Urinary bladder (tissue), 4 donors: ENCODE data around the gene WNT10A. TPM values are rescaled to one million over a fixed set of nuclear protein-coding genes. Genes with fewer than 3 reads are reported as not detected.
"Not testable (repeated sequence)": the region's sequence is repeated elsewhere in the genome, so short reads cannot be mapped to it uniquely, and the experiment has no call there.

Source experiments
- DNase-seq: peaks from one replicate; pipeline ENCODE4 v3.0.0-alpha.2; 2015; ENCODE audit errors: extremely low spot score
- H3K27ac ChIP-seq: one replicate; pipeline ENCODE4 v1.5.1; 2013; ENCODE audit warnings: low read depth, mild to moderate bottlenecking, moderate library complexity
- H3K36me3 ChIP-seq: one replicate; pipeline ENCODE4 v1.6.1; 2013; ENCODE audit warnings: mild to moderate bottlenecking, moderate library complexity; ENCODE audit not compliant: insufficient read depth
- H3K4me1 ChIP-seq: one replicate; pipeline ENCODE4 v1.6.1; 2013; ENCODE audit warnings: mild to moderate bottlenecking, moderate library complexity; ENCODE audit not compliant: insufficient read depth
- H3K4me3 ChIP-seq: one replicate; pipeline ENCODE4 v1.5.1; 2013; ENCODE audit warnings: low read depth, low read length
- WGBS: extraction: QIAGEN DNeasy Blood & Tissue Kit; methylation state at CpG from one replicate; pipeline ENCODE4 v1.1.7; 2013; 5-methylcytosine and 5-hydroxymethylcytosine counted together
- polyA plus RNA-seq: library from polyadenylated mRNA; stranded (reverse); fragments of 200-250 nt; gene quantifications from one replicate; pipeline ENCODE4 v1.2.3, GENCODE V29; 2013
- total RNA-seq: library from RNA; depleted of rRNA; stranded (reverse); fragments of >200 nt; gene quantifications from one replicate; pipeline ENCODE4 v1.2.3, GENCODE V29; 2014
- donor health status: healthy with polysubstance abuse.
- donor health status: healthy.

The WNT10A gene
- total and polyA plus RNA-seq, 2 donors, result 1.2 to 1.9 TPM

DNA sequence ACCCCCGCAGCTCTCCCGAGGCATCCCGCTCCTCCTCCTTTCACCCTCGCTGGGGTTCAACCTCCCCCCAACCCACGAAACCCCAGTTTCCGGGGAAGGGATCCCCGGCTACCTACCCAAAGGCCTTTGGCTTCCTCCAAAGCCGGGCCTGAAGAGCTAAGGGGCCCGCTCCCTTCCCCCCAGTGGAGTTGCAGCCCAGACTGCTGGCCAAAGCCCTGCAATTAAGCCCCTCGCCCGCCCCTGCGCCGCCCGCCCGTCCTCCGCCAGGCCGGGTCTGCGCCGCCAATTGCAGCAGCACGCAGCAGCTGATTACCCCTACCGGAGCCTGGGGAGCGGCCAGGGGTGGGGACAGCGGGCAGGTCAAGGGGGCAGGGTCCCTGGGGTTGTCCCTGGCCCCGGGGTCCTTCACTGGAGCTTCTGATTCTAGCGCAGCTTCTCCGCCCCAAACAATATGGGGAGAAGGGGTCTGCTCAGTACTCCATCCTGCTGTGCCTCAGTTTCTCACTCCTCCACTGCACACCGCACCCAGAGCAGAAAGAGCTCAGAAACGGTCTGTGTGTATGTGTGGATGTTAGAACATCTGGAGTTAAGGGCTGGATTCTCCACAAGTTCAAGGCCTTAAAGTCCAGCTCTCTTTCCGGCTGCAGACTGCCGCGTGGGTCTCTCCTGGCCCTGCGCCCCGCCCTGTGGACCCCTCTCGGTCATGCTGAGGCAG, 16.9 kb downstream of the WNT10A start:
- WGBS, result 6% methylated on average over 34 of the region's 34 CpGs
- peaks cover 2% of the 10 kb centered on the region for H3K4me1 ChIP-seq
- H3K27ac ChIP-seq, result no peak overlapping the region
- no peak for DNase-seq
- no peaks in the 10 kb centered on the region for H3K36me3 ChIP-seq
- H3K4me3 ChIP-seq, result no peak overlapping the region

DNA sequence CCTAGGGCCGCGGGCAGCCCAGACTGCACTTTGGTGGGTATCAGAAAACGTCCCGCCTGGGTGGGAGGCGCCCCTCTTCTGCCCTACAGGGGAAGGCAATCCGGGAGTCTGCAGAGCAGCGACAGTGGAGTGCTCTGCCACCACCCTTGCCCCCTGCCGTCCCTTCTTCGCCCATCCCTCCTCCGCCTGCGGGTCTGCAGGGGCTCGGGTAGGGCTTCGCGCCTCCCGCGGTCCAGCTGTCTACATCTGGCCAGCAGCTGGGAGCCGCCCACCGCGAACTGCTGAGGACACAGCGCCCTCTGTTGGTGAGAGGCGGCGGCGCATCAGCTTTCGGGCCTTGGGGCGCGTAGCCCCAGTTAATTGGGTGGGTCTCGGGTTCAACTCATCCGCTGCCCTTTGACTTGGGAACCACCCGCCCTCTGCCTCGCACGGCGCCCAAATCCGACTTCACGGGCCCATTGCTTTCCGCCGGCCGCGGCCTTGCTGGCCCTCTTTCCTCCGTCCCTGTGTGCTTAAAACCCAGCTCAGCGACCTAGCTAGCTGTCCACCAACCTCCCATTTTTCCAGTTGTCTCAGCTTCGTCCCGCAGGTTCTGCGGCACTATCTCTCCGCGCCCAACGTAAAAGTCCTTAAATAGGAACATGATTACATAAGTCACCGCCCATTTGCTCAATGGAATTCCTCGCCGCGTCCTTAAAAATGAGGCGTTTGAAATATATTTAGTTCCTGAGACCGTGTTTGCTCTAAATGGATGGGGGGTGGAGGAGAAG, 17.6 kb downstream of the WNT10A start:
- WGBS, result 3% methylated on average over 52 of the region's 52 CpGs
- H3K36me3 ChIP-seq, result no peaks in the 10 kb centered on the region
- peaks cover 2% of the 10 kb centered on the region for H3K4me1 ChIP-seq
- H3K4me3 ChIP-seq, result no peak overlapping the region
- no peak overlapping the region for H3K27ac ChIP-seq
- no peak for DNase-seq

DNA sequence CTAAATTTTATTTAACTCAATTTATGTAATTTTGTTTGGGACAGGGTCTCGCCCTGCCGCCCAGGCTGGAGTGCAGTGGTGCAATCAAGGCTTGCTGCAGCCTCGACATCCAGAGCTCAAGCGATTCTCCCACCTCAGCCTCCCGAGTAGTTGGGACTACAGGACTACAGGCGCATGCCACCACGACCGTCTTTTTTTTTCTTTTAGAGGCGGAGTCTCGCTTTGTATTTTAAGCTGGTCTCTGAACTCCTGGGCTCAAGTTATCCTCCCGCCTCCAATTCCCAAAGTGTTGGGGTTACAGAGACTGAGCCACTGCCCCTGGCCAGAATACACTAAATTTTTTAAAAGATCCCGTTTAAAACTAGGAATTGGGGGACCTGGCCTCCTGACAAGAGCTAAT, 18.5 kb downstream of the WNT10A start:
- Histone ChIP-seq H3K4me1 (peaks cover 2% of the 10 kb centered on the region), H3K4me3 (no peak overlapping the region), H3K36me3 (no peaks in the 10 kb centered on the region), H3K27ac (no peak overlapping the region)
- DNase-seq, result no peak
- WGBS, result 33% methylated on average over 12 of the region's 12 CpGs

DNA sequence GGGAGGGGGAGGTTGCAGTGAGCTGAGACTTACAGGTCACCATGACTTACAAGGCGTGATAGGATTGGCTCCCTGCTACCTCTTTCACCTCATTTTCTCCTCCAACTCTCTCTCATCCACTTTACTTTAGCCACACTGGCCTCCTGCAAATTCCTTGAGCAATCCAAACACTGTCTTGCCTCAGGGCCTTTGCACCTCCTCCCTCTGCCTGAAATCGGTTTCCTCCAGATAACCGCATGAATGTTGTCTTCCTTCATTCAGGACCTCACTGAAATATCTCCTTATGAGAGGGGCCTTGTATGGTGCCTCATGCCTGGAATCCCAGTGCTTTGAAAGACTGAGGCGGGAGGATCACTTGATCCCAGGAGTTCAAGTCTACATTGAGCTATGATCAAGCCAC, 21.8 kb downstream of the WNT10A start:
- 86% methylated on average over 4 of the region's 4 CpGs for WGBS
- H3K4me3 ChIP-seq, result no peak overlapping the region
- no peak overlapping the region for H3K27ac ChIP-seq
- DNase-seq, result no peak
- no peaks in the 10 kb centered on the region for H3K4me1 ChIP-seq
- no peaks in the 10 kb centered on the region for H3K36me3 ChIP-seq

DNA sequence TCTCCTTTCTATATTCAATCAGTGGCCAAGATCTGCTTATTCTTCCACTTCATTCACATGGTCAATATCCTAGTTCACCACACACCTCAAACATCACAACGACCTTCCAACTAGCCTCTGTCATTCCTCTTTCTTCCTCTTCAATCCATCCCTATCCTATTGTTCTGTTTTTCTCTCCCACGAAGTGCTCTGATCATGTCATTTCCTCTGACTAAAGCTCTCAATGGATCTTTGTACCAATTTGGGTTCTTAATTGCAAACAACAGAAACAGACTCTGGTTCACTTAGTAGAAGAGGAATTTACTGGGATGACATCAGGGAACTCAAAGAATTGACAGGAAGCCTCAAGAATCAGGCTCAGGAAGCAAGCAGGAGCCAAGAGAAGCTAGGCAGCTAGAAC, 23.5 kb downstream of the WNT10A start:
- Histone ChIP-seq H3K27ac (no peak overlapping the region), H3K36me3 (no peaks in the 10 kb centered on the region), H3K4me3 (no peak overlapping the region), H3K4me1 (peaks cover 1% of the 10 kb centered on the region)
- WGBS, result 31% methylated on average over 2 of the region's 2 CpGs
- DNase-seq, result no peak

DNA sequence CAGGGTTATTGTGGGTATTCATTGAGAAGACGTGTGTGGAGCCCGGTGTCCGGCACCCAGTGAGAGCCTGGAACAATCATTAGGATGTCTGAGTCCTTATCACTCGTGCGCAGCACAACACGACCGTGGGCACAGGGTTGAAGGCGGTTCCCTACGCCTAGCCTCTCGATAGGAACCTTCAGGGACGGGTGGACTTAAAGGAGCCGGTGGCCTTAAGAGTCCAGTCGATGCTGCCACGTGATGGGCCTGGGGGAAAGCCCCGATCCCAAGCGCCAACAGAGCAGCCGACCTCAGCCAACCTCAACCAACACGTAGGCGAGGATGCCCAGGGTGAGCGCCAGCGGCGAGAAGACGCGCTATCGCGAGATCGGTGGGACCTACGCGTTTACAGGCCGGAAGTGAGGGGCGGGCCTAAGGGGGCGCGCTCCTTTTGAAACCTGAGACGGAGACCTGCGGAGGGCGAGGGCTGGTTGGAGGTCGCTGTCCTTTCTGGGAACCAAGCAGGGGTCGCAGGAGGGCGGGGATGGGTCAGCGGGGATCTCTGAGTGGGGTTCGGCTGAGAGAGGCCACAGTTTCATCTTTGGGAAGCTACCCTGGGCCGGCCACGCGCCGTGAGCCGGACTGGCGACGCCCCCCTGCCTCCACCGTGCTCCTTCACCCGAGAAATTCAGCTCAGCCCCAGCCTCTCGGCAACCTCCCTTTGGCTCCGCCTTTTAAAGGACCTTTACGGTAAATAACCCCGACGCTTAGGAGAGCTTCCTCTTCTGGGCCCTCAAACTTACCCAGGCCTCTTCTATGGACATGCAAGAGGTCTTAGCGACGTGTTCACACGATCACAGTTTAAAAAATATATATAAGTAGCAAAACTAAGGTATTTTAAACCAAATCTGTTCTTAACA, 28.3 kb downstream of the WNT10A start:
- Histone ChIP-seq H3K4me1 (peaks cover 2% of the 10 kb centered on the region), H3K27ac (no peak overlapping the region), H3K4me3 (peak overlapping the region; percentile 27), H3K36me3 (no peaks in the 10 kb centered on the region)
- DNase-seq, result peak; percentile 77
- WGBS, result 2% methylated on average over 58 of the region's 58 CpGs

DNA sequence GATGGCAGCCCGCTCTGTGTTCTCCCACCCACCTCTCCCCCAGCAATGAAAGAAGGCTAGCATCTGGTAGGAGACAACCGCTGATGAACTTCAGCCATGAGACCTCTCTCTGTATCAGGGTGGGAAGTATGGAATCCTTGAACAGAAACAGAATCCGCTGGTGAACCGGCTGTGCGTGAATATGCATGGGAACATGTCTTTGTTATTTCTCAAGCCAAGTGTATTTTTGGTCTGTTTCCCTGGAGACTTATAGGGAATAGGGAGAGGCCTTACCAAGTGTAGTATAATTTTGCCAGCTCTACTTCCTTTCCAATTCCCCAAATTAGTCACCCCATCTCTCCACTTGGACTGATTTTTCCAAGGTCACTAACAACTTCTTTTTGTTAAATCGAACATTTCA, 30.1 kb downstream of the WNT10A start:
- no peak overlapping the region for H3K27ac ChIP-seq
- no peak overlapping the region for H3K4me3 ChIP-seq
- DNase-seq, result no peak
- WGBS, result 93% methylated on average over 6 of the region's 6 CpGs
- H3K4me1 ChIP-seq, result peaks cover 2% of the 10 kb centered on the region
- H3K36me3 ChIP-seq, result no peaks in the 10 kb centered on the region

DNA sequence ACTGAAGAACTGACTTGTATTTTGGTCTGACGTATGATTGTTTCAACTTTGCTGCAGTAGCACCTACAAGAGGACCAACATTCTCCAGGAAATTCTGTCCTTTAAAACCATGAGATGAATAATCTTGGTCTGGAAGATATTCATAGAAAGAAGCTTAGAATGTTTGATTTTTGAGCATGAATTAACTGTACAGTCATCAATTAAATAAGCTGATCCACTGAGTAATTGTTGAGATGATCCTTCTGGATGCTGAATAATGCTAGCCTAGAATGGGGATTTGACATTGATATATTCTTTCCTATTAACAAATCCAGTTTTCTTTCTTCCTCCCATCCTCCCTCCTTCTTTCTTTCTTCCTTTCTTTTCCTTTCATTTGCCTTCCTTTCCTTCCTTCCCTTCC, 39.9 kb downstream of the WNT10A start:
- Histone ChIP-seq H3K36me3 (no peaks in the 10 kb centered on the region), H3K4me3 (no peak overlapping the region), H3K27ac (no peak overlapping the region), H3K4me1 (no peaks in the 10 kb centered on the region)
- DNase-seq, result no peak
- 84% methylated on average over 1 of the region's 1 CpG for WGBS

DNA sequence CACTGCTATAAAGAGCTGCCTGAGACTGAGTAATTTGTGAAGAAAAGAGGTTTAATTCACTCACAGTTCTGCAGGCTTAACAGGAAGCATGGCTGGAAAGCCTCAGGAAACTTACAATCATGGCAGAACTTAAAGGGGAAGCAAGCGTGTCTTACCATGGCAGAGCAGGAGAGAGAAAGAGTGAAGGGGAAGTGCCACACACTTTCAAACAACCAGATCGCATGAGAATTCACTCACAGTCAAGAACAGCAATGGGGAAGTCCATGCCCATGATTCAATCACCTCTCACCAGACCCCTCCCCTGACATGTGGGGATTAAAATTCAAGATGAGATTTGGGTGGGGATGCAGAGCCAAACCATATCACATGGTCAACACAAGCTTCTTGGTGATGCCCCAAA, 44.1 kb downstream of the WNT10A start:
- 86% methylated on average over 2 of the region's 2 CpGs for WGBS
- no peaks in the 10 kb centered on the region for H3K36me3 ChIP-seq
- no peak for DNase-seq
- H3K4me3 ChIP-seq, result no peak overlapping the region
- no peak overlapping the region for H3K27ac ChIP-seq
- no peaks in the 10 kb centered on the region for H3K4me1 ChIP-seq

DNA sequence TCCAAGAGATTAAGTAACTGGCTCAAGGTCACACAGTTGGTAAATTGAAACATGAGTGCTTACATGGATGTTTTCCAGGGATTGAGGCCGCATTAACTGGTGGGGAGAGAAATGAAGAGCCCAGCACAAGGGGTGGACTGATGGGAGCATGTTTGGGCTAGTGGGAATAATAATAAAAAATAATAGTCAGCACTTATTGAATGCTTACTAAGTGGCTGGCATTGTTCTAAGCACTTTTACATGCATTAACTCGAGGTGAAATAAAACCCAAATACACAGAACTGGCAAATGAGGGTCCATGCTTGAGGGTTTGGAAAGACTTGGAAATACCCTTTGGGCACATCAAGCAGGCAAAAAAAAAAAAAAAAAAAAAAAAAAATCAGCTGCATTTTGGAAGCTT, 44.8 kb downstream of the WNT10A start:
- no peaks in the 10 kb centered on the region for H3K36me3 ChIP-seq

DNA sequence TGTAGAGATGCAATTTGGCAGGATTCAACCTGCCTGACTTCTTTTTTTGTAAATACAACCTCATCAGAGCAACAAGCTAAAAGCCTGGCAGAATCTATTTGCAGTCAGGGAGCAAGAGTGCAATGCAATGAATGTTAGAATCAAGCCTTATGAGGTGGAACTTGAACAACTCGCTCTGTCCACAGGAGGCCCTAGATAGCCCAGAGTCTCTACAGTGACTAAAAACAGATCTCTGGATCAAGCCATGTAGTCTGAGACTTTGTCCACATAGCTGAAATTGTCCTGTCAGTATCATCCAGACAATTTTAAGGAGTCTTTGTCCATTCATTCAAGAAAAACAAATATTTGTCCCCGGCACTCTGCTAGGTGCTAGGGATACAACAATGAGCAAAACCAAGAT, 46.8 kb downstream of the WNT10A start:
- Histone ChIP-seq H3K4me3 (no peak overlapping the region), H3K36me3 (no peaks in the 10 kb centered on the region), H3K4me1 (no peaks in the 10 kb centered on the region), H3K27ac (no peak overlapping the region)
- 77% methylated on average over 2 of the region's 2 CpGs for WGBS
- no peak for DNase-seq

More for the DNA sequence above, 44.8 kb downstream of the WNT10A start:
- H3K27ac ChIP-seq, result no peak overlapping the region
- no peak overlapping the region for H3K4me3 ChIP-seq
- no peak for DNase-seq
- H3K4me1 ChIP-seq, result no peaks in the 10 kb centered on the region
- 74% methylated on average over 2 of the region's 2 CpGs for WGBS

DNA sequence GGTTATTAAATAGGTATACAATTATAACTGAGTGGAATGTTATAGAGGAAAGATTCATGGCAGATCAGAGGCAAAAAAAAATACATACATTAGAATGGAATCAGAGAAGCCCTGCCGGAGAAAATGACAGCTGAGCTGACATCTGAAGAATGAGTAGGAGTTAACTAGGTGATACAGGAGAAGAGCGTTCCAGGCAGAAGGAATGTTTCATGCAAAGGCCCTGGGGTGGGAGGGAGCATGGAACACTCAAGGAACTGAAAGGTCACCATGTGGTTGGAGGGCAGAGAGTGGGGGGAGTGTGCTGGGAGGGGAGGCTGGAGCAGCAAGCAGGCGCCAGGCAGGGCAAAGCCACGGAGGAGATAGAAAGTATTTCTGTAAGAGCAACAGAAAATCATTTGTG, 47.2 kb downstream of the WNT10A start:
- Histone ChIP-seq H3K36me3 (no peaks in the 10 kb centered on the region), H3K27ac (no peak overlapping the region), H3K4me1 (no peaks in the 10 kb centered on the region), H3K4me3 (no peak overlapping the region)
- DNase-seq, result no peak
- WGBS, result 74% methylated on average over 4 of the region's 4 CpGs

DNA sequence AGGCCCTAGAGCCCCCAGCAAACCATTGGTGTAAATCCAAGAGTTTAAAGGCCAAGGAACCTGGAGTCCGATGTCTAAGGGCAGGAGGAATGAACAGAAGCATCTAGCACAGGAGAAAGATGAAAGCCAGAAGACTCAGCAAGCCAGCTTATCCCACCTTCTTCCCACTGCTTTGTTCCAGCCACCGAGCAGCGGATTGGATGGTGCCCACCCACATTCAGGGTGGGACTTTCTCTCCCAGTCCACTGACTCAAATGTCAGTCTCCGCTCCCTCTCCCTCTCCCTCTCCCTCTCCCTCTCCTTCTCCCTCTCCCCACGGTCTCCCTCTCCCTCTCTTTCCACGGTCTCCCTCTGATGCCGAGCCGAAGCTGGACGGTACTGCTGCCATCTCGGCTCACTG, 49.8 kb downstream of the WNT10A start:
- not testable (repeated sequence) for DNase-seq, H3K4me1 ChIP-seq, H3K27ac ChIP-seq, H3K4me3 ChIP-seq, H3K36me3 ChIP-seq
- WGBS, result 93% methylated on average over 6 of the region's 10 CpGs
